NCI-H2081 treated with DMSO at 0.1 percent for 48 hours (cell line): ENCODE measurements around the gene CMPK1.
A peak's percentile ranks its signal among the peaks of the same experiment; 100 is the strongest.
"Not testable (repeated sequence)": the region's sequence is repeated elsewhere in the genome, so short reads cannot be mapped to it uniquely, and the experiment has no call there.

Experiments
- DNase-seq: peaks from one replicate; lab custom pipeline; 2025; lab: John Stamatoyannopoulos, UW

Gene CMPK1, protein sequence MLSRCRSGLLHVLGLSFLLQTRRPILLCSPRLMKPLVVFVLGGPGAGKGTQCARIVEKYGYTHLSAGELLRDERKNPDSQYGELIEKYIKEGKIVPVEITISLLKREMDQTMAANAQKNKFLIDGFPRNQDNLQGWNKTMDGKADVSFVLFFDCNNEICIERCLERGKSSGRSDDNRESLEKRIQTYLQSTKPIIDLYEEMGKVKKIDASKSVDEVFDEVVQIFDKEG

DNA sequence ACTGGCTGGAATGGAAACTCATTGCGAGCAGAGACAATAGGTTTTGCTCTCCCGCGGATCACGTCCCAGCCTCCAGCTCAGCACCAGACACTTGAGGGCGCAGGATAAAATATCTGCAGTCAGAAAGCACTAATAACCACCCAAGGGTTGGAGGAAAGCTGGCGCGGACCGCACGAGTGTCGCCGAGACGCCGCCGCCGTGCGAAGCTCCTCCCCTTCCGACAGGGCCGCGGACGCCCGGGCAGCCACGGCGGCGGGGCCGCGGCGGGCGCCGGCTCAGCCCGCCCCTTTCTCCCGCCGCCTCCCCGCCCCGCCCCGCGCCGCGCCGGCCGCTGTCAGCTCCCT lies at the start of gene CMPK1:
CMPK1 (plus strand) TSS at position 213 of the 344 bp plus-strand sequence. CDS start 156 bp downstream, outside the sequence.
- DNase-seq, result no peak

DNA sequence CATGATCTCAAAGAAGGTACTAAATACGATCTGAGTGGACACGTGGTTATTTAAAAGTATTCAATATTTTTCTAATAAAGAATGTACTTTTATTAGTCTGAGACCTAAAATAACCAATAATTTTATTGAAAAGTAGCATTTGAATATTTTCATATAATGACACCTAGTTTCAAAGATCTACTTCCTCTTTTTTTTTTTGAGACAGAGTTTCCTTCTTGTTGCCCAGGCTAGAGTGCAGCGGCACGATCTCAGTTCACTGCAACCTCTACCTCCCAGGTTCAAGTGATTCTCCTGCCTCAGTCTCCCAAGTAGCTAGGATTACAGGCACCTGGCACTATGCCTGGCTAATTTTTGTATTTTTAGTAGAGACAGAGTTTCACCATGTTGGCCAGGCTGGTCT lies 45.5 kb upstream of the CMPK1 start:
- DNase-seq, result not testable (repeated sequence)

DNA sequence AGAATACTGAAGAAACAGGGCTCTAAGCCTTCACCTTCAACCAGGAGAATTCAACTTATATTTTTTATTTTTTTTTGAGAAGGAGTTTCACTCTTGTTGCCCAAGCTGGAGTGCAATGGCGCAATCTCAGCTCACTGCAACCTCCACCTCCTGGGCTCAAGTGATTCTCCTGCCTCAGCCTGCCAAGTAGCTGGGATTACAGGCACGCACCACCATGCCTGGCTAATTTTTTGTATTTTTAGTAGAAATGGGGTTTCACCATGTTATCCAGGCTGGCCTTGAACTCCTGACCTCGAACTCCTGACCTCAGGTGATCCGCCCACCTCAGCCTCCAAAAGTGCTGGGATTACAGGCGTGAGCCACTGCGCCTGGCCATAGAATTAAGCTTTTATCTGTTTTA lies 38.7 kb upstream of the CMPK1 start:
- not testable (repeated sequence) for DNase-seq

DNA sequence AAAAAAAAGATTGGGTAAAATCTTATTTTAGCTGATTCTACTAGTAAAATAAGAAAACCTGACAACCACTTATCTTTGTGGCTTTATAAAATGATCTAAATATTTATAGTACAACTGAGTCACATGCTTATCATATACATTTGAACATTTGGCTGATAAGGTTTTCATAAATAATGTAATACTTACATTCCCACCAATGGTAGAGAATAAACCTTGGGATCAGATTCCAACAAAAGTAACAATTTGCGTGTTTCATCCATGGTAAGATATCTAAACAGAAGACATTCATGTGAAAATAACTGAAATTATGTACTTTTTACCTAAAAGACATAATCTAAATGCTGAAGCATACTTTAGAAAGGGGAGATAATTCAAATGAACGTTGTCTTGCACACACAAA lies 38.0 kb upstream of the CMPK1 start:
- DNase-seq, result no peak

DNA sequence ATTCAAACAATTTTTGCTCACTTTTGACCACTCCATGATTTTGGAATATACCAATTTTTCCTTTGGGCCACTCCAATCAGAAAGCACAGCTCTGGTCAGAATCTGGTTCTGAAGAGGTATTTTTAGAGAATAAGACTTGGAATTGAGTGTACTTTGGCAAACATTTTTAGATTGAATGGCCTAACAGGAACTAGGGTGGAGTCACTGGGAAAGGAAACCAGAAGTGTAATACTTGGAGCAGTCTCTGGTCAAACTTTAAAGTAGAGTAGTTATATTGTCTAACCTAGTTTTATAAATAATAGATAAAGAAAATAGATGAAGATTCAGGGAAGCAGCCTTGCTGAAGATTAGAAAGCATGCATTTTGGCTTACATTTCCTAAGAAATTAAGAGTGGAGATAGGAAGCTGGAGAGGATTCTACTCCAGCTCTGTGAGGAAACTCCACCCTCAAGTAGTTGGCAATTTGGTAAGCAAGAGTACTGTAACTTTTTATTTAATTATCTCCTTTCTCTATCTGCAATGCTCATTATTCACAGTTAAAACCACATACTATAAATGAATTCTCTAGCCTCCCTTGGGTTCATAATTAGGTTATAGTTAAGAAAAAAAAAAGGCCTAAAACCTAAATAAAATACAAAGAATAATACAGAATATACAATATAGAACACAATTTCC lies 35.4 kb upstream of the CMPK1 start:
- DNase-seq, result no peak

DNA sequence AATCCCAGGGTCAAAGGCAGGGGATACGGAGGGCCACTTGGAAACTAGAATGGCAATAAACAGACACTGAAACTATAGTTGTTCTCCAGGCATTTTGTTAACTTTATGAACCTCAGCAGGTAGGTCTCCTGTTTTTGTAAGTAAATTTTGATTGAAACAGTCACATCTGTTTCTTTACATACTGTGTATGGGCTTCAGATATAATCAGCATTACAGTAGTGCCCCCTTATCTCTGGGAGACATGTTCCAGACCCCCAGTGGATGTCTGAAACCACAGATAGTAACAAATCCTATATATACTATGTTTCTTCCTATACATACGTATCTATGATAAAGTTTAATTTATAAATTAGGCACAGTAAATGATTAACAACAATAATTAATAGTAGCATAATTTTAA lies 31.1 kb upstream of the CMPK1 start:
- DNase-seq, result no peak

DNA sequence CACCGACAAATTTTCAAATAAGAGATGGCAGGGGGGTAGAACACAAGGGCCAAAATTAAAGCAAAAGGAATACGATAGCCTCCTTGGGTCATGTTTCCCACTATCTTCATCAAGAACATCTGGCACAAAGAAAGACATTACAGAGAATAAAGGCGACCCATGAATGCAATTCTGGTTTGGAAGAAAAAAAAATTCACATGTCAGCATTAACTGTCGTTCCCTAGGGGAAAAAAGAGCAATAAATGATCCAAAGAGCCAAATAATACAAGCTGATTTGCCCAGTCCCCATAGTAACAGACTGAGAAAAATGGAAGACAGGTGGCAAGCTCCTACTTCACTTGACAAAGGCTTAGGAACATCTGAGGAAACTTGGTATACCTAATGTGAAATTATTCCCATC lies 24.2 kb upstream of the CMPK1 start:
- no peak for DNase-seq

DNA sequence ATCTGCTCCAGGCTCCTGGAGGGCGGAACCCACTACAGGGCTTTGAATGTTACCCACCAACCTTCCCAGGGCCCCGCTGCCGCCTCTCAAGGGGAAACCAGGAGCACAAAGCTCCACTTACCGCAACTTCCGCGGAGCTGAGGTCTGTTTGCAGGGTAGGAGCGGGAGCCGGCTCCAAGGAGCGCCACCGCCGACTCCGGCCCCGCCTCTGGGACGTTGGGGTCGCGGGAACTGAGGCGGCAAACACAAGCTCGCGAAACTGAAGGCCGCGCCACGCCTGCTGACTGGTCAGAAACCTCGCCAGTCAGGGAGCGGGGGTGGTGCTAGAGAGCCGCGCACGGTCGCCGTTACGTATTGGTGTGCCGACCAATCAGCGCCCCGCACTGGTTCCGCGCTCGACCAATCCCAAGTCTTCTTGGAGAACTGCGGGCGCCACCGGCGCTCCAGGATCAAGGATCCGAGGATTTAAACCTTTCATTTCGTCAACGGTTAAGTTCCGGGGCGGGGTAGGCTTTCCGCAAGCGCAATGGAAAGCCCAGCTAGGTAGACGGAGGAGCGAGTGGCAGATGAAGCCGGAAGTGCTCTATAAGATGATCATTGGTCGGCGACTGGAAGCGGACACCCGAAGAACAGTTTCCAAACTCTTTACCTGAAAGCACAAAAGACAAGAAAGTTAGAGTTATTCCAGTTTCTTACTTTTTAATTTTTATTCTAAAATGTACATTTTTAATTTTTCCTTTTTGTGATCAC lies 19.5 kb upstream of the CMPK1 start, which contains the start of gene STIL:
STIL (minus strand) TSS at position 233 of the 750 bp plus-strand sequence. CDS start 3,828 bp downstream, outside the sequence.
- peak; percentile 96 for DNase-seq

DNA sequence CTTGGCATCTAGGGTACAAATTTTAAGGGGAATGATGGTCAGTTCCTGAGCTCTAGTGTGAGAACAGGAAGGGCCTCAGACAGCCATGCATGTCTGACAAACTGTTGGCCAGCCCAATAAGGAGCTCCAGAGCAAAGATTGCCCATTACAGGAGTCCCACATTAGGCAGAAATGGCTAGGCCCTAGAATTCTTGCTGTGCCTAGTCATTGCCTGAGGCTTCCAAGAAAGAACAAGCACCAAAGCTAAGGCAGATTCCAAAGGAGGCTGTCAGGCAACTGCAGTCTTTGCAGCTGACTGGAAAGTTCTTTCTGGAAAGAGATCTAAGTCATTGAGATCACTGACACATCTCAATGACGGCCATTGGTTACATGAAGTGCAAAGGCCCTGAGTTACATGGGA lies 15.7 kb upstream of the CMPK1 start:
- no peak for DNase-seq

DNA sequence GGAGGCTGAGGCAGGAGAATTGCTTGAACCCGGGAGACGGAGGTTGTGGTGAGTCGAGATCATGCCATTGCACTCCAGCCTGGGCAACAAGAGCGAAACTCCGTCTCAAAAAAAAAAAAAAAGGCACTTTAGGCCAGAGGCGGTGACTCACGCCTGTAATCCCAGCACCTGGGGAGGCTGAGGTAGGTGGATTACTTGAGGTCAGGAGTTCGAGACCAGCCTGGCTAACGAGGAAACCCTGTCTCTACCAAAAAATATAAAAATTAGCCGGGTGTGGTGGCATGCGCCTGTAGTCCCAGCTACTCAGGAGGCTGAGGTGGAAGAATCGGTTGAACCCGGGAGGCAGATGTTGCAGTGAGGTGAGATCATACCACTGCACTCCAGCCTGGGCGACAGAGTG lies 13.6 kb upstream of the CMPK1 start:
- DNase-seq, result not testable (repeated sequence)

DNA sequence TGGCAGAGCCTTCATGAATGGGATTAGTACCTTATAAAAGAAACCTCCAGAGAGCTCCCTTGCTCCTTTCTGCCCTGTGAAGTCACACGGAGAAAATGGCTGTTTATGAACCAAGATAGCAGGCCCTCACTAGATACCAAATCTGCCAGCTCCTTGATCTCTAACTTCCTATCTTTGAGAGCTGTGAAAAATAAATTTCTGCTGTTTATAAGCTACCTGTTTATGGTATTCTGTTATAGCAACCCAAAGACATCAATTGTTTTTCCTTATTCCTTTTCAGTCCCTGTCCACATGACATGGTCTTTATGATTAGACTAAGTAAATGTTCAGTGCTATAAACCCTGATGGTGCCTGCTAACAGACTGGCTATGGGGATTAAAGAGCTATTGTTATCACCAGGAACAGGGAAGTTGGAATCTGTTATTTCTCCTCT lies 10.0 kb upstream of the CMPK1 start:
- no peak for DNase-seq

DNA sequence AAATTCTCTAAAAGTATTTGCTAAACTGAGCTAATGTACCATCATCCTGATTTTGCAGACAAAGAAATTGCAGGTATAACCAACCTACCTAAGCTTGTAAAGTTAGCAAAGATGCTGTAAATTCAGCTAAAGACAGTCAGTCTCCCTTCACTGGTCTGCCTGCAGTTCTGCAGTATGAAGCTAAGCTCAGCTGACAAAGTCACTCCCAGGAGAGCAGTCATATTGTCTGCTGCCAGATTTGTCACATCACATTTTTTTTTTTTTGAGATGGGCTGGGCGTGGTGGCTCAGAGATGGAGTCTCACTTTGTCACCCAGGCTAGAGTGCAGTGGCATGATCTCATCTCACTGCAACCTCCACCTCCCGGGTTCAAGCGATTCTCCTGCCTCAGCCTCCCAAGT lies 8.9 kb upstream of the CMPK1 start:
- DNase-seq, result no peak

DNA sequence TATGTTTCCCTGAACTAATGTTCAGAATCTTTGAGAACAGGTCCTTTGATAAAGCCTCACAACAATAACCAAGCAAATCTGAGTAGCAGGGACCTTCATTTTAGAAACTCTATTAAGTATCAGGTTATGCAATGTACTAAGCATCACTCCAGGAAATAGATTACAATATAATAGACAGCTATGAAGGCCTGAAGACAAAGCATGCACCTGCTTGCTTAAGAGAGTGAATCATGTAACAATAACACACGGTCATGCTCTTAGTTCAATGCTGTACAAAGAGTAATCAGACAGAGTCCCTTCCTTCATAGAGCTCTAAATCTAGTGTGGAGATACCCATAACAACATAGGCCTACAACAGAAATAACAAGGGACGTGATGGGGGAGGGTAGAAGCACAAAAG lies 8.1 kb upstream of the CMPK1 start:
- DNase-seq, result no peak

DNA sequence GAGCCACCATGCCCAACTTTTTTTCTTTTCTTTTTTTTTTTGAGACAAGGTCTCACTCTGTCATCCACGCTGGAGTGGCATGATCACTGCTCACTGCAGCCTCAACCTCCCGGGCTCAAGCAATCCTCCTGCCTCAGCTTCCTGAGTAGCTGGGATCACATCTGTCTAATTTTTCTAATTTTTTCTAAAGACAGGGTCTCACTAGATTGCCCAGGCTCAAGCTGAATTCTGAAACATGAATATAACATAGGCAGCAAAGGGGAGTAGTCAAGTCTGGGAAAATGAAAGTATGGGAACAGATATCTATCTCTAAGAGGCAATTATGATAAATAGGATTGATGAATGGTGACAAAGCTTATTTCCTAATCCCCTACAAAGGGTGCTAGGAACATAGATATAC lies 7.3 kb upstream of the CMPK1 start:
- DNase-seq, result no peak

DNA sequence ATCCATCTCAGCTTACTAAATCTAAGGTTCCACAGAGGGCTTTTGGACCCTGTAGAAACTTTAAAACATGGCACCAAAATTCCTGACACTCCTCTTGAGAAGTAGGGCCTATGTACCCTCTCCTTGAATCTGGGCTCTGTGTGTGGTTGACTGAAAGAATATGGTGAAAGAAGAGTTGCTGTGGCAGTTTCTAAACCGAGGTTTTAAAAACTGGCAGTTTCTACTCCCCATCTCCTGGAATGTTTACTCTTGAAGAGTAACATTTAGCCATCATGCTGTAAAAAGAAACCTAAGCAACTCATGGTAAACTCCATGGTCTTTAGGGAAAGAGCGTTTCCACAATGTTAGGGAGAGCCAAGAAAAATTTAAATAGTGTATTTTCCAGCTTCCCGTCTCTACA lies 4.6 kb upstream of the CMPK1 start:
- no peak for DNase-seq

DNA sequence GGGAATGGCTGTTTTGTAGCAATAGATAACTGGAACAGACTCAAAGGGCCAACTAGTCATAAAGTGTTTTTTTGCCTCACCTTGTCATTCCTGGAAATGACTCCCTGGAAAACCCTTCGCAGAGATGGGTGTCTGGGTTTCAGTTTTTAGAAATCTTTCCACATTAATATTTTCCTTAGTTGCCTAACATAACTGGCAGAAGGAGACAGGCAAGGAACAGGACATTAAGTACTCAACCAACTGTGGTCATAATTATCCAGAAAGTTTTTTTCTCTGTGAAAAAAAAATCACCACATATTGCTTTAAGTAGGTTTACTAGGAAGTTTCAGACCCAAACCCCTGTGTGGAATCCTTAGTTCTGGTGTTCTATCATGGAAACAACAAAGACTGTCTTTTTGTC lies 3.4 kb upstream of the CMPK1 start:
- DNase-seq, result no peak

DNA sequence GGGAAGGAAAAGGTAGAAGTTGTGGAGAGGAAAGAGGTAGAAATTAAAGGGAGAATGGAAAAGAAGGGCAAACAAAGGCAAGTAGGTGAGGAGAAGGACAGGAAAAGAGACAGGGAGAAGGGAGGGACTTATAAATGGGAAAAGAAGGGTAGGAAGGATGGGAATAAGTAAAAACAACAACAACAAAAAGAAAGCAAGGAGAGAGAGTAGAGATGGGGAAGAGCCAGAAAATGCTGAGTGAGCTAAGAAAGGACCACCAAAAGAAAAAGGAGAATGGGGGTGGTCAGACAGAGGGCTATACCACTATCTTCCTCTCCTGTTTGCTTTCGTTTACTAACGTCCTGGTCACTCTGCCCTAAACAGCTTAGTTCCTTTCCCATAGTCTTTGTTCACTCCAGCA lies 1.7 kb upstream of the CMPK1 start:
- no peak for DNase-seq

DNA sequence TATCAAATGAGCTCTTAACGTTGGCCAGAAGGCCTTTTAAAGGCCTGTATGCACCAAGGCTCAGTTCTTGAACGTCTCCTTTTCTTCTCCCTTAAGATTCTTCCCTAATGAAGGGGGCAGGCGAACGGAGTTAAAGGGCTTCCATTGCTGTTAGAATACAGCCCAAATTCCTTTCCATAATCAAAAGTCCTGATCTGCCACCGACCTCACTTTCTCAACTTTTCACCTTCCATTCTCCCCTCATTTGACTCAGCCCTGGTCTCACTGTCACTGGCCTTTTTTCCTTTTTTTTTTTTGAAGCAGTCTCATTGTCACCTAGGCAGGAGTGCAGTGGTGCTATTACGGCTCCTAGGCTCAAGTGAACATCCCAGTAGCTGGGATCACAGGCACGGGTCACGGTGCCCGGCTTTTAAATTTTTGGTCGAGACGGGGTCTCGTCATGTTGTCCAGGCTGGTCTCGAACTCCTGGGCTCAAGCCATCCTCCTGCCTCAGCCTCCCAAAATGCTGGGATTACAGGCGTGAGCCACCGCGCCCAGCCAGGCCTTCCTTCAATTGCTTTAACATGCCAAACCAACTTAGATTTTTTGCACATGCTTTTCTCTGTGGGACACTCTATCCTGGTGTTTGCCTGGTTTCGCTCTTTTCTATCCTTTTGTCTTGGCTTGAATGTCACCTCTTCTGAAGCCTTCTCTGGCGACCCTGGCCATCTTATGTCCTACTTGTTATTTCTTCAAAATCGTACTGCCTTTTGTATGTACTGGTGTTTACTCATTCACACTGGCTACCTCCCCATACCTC lies 612 bp upstream of the CMPK1 start:
- DNase-seq, result no peak

DNA sequence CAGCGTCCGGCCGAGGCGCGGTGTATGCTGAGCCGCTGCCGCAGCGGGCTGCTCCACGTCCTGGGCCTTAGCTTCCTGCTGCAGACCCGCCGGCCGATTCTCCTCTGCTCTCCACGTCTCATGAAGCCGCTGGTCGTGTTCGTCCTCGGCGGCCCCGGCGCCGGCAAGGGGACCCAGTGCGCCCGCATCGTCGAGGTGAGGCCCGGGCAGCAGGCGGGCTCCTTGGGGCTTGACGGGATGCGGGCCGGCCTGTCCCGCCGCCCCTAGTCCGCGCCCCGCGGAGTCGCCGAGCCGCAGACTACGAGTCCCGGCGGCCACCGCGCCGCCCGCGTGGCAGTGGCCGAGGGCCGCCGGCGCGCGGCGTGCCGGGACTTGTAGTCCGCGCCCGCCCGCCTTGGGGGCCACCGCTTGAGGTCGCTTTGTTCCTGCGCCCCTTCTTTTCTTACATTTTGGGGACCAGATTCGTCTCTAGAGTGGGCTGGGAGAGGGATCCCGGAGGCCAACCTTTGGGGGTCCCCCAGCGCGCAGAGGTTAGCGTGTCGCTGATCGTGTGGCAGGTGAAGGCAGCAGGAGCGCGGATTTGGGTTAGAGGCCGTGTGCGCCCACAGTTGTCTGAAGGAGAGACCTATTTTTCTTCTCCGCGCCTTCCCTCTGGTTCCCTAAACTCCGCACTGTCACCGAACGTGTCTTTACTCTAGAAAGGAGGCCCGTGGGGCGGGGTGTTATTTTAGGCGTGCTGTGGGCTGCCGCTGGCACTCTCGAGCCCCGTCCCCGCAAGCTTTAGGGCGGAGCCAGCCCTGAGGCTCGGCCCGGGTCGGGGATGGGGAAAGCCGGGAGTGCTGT lies 553 bp downstream of the CMPK1 start:
- no peak for DNase-seq

DNA sequence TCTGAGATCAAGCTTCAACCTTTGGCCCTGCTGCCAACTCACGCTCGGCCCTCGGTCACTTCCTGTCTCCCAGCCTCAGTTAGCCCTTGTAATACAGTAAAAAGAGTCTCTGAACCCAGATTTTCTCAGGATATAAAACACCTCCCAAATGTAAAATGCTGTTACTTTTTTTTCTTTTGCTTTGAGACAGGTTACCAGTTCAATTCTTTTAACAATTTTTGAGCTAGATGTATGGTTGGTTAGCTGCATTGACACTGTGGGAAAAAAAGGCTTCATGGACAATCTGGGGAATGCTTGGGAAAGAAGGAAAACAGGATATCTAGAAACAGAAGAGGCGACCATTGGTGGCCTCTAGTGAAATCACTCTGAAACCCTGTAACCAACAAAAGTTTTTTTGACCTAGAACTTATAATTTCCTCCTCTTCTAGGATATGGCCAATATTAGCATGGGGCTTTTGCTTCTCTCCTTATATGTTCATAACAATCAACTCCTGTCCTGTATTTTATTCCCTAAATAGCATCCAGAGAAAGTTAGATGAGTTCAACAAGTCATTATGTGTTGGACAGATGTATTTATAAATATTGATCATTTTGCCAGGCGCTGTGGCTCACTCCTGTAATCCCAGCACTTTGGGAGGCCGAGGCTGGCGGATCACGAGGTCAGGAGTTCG lies 1.3 kb downstream of the CMPK1 start:
- DNase-seq, result no peak

DNA sequence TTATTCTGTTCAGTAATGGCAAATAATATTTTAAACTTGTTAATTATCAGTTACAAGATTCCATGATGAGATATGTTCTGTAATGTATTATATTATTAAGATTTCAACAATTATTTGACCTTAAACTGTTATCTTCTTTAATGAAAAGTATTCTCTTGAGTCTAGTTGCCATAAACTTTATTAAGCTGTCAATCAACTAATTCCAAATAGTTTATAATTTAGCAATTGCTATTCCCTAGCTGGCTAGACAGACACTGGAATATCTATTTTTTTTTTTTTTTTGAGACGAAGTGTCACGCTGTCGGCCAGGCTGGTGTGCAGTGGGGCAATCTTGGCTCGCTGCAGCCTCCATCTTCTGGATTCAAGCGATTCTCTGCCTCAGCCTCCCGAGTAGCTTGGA lies 3.8 kb downstream of the CMPK1 start:
- no peak for DNase-seq
